ENCODE data around the gene GMEB2.
A peak's percentile ranks its signal among the peaks of the same experiment; 100 is the strongest.
"Not testable (repeated sequence)": the region's sequence is repeated elsewhere in the genome, so short reads cannot be mapped to it uniquely, and the experiment has no call there.

Gene GMEB2

GRCh38 chr20:63586797-63587196, 40.1 kb downstream of the GMEB2 start:
- no peak for DNase-seq

- DNase-seq, result no peak
These were observed 41.0 kb downstream of the GMEB2 start for GRCh38 chr20:63585616-63586565.

GRCh38 chr20:63582382-63583063, 44.4 kb downstream of the GMEB2 start:
- DNase-seq, result no peak

GRCh38 chr20:63580796-63581461, 46.0 kb downstream of the GMEB2 start:
- peak; percentile 67 for DNase-seq

GRCh38 chr20:63579017-63579694, 47.7 kb downstream of the GMEB2 start:
- no peak for DNase-seq

GRCh38 chr20:63578224-63579016, 48.5 kb downstream of the GMEB2 start:
- no peak for DNase-seq

- no peak for DNase-seq
These were observed 49.5 kb downstream of the GMEB2 start for GRCh38 chr20:63577317-63577894.

- no peak for DNase-seq
These were observed 50.6 kb downstream of the GMEB2 start for GRCh38 chr20:63576311-63576710.

GRCh38 chr20:63574829-63575743, 51.8 kb downstream of the GMEB2 start:
- no peak for DNase-seq

GRCh38 chr20:63574156-63574828, 52.6 kb downstream of the GMEB2 start, which contains the start of gene HELZ2:
Gene HELZ2 (minus strand): TSS chr20:63574239. CDS start chr20:63572385, 1,854 bp downstream.
- peak; percentile 46 for DNase-seq

GRCh38 chr20:63573647-63574131, 53.2 kb downstream of the GMEB2 start:
- DNase-seq, result no peak

- no peak for DNase-seq
These were observed 53.9 kb downstream of the GMEB2 start for GRCh38 chr20:63572788-63573646.

GRCh38 chr20:63572071-63572787, 54.7 kb downstream of the GMEB2 start:
- no peak for DNase-seq

- DNase-seq, result not testable (repeated sequence)
These were observed 55.8 kb downstream of the GMEB2 start for GRCh38 chr20:63571087-63571478.

- DNase-seq, result no peak
These were observed 56.4 kb downstream of the GMEB2 start for GRCh38 chr20:63570281-63571086.

- no peak for DNase-seq
These were observed 57.6 kb downstream of the GMEB2 start for GRCh38 chr20:63568986-63569949.
